ENCODE results near the gene ELOVL5. TPM values are rescaled to one million over a fixed set of nuclear protein-coding genes. Genes with fewer than 3 reads are reported as not detected.
"Not testable (repeated sequence)": the region's sequence is repeated elsewhere in the genome, so short reads cannot be mapped to it uniquely, and the experiment has no call there.

ELOVL5 gene
- total RNA-seq, 1 experiment from 2014 or later = 12.2 TPM

GRCh38 chr6:53311586-53311935 is 37.2 kb downstream of the ELOVL5 start:
- no peak for DNase-seq (ENCODE audit: low spot score)
- in situ Hi-C loops (cut with HindIII; ENCODE audit: low sequenced_read_pairs) = no loop called here

- in situ Hi-C loops (cut with HindIII; ENCODE audit: low sequenced_read_pairs) = no loop called here
- DNase-seq (ENCODE audit: low spot score) = peak; percentile 82
Measured at GRCh38 chr6:53310771-53311585, 37.8 kb downstream of the ELOVL5 start.

GRCh38 chr6:53309901-53310300 is 38.8 kb downstream of the ELOVL5 start:
- DNase-seq (ENCODE audit: low spot score) = no peak
- in situ Hi-C loops (cut with HindIII; ENCODE audit: low sequenced_read_pairs) = no loop called here

GRCh38 chr6:53309059-53309900 is 39.5 kb downstream of the ELOVL5 start:
- peak; percentile 75 for DNase-seq (ENCODE audit: low spot score)
- in situ Hi-C loops (cut with HindIII; ENCODE audit: low sequenced_read_pairs) = no loop called here

DNA sequence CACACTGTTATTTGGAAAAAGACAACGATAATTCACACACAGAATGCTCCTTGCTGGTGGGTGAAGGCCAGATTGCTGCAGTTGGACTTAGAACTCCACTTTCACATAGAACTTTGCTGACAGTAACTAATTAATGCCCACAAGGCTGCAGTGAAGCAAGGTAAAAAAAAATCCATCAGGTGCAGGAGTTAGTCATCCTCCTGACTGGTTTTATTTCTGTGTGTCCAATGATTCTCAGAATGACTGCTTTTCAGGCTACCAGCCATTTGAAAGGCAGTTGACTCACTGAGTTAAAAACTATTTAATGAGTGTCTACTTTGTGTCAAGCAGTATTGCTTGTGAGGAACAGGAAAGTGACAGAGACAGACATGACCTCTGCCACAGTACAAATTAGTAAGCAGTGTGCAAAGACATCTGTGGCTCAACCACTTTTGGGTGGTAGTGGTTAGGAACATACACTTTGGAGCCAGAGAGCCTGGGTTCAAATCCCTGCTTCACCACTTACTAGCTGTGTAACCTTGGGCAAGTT is 41.9 kb downstream of the ELOVL5 start:
- in situ Hi-C loops (cut with HindIII; ENCODE audit: low sequenced_read_pairs) = no loop called here
- no peak for DNase-seq (ENCODE audit: low spot score)

GRCh38 chr6:53306217-53306616 is 42.5 kb downstream of the ELOVL5 start:
- in situ Hi-C loops (cut with HindIII; ENCODE audit: low sequenced_read_pairs); DNase-seq (ENCODE audit: low spot score): not testable (repeated sequence)

- in situ Hi-C loops (cut with HindIII; ENCODE audit: low sequenced_read_pairs); DNase-seq (ENCODE audit: low spot score): not testable (repeated sequence)
Measured at GRCh38 chr6:53305506-53306005, 43.2 kb downstream of the ELOVL5 start.

GRCh38 chr6:53304953-53305352 is 43.8 kb downstream of the ELOVL5 start:
- DNase-seq (ENCODE audit: low spot score); in situ Hi-C loops (cut with HindIII; ENCODE audit: low sequenced_read_pairs): not testable (repeated sequence)

DNA sequence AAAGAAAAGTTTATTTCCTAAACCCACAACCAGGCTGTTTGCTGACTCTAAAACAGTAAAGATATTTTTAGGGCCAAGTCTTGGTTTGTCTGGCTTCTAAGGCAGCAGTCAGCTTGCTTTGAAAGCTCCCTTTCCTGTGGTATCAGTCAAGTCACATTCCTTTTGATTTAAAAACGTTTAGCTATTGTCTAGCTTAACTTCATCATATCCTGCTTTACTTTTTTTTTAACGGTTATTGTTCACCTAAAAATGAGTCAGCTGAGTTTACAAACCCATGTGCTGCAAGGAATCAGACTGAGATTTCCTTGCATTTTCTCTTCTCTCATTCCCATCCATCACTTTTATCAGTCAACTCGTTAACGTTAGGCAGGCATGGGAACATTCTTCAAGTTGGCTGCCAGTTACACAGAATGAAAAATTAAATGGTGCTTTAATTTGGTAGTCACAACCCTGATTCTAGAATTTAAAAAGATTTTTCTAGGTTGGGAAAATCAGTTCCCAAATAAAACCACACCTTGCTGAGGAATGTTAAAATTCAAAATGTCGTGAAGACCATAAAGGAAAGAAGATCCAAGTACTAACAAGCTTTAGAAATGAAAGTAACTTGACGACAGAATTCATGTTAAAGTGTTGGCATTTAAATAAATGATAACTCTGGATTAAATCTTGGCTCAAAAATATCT is 45.9 kb downstream of the ELOVL5 start:
- no peak for DNase-seq (ENCODE audit: low spot score)
- in situ Hi-C loops (cut with HindIII; ENCODE audit: low sequenced_read_pairs) = no loop called here

DNA sequence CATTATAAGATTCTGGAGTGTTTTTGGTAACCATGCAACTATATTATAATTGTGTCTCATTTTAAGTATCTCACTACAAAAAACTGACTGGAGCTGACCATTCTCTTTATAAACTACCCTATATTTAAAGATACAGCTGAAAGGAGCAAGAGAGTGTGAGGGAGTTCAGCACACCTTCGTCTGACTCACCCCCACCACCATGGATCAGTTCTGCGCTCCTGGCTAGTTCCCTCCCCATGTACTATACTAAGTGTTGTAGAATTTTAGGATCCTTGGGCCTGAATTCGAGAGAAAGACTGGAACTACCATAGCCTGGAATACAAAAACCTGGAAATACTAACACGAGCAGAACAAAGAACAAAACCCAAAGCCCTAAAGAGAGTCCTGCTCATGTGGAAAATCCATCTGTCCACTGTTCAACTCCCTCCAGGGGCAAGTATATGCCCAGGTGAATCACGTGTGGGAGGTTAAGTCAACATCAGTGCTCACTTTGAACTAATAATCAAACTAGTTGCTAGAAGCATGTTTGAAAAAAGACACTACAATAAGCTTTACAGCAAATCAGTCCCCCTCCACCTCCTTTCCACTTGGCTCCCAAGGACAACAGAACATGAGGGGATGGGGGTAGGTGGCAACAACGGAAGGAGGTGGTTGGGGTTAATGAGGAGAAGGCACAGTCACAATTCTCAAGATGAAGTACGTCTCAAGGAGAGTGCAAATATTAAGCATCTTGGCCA is 46.8 kb downstream of the ELOVL5 start:
- in situ Hi-C loops (cut with HindIII; ENCODE audit: low sequenced_read_pairs) = no loop called here
- DNase-seq (ENCODE audit: low spot score) = no peak

DNA sequence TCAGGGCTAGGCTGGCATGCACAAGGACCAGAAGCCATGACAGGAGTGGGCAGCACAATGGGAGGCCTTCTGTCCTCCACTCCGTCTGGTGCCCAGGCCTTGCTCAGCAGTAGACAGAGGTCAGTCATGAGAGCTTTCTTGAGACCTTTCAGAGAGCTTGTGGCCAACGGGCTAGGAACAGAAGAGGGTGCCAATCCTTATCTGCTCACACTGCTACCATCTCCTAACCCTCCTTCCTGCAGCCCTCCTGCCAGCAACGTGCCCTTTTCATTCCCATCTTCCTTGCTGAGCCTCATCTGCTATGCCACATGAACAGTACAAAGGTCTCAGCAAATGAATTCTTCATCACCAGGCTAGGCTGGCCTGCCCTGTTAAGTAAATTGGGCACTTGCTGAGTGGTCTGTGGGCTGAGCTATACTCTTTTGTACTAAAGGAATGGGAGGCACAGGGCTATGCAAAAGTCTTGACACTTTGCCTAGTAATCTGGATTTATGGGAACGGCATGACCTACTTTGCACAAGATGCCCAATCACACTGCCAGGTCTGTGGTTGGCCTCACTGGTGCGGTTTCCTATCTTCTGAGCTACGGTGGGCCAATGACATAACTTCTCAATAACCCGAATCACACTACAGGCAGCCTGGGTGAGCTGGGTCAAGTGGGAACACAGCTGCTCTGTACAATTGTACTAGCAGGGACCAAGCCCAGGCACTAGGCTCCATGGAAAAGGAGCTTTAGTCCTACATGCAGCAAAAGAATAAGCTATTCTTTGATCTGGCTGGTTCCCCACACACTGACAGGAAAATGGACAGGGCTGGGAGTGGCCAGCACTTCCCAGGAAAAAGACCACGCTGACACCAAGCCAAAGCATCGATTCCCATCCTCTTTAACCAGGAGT is 47.8 kb downstream of the ELOVL5 start:
- in situ Hi-C loops (cut with HindIII; ENCODE audit: low sequenced_read_pairs) = no loop called here

GRCh38 chr6:53299331-53300005 is 49.3 kb downstream of the ELOVL5 start:
- DNase-seq (ENCODE audit: low spot score) = peak; percentile 93
- in situ Hi-C loops (cut with HindIII; ENCODE audit: low sequenced_read_pairs) = no loop called here

More for the DNA sequence above, 47.8 kb downstream of the ELOVL5 start:
- peak; percentile 91 for DNase-seq (ENCODE audit: low spot score)

GRCh38 chr6:53297004-53297403 is 51.7 kb downstream of the ELOVL5 start:
- in situ Hi-C loops (cut with HindIII; ENCODE audit: low sequenced_read_pairs) = no loop called here
- DNase-seq (ENCODE audit: low spot score) = no peak

DNA sequence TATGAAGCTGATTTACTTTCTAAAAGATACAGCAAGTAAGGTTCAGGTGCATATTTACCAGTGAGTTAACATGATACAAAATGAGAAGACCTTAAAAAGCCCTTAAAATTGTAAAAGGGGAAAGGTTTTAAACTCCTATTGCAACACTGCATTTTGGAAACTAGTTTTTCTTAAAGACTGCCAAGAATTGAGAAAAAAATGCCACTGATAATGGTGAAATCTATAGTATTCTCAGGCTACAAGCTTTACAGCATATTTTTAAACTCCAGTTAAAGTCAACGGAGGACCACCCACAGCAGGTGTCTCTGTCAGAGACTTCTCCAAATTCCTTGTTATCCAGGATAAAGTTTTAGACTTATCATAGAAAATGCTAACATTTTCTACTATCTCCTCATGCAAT is 53.6 kb downstream of the ELOVL5 start:
- DNase-seq (ENCODE audit: low spot score) = no peak

GRCh38 chr6:53294611-53295010 is 54.1 kb downstream of the ELOVL5 start:
- in situ Hi-C loops (cut with HindIII; ENCODE audit: low sequenced_read_pairs) = no loop called here
- DNase-seq (ENCODE audit: low spot score) = no peak

More for the DNA sequence above, 53.6 kb downstream of the ELOVL5 start:
- in situ Hi-C loops (cut with HindIII; ENCODE audit: low sequenced_read_pairs) = no loop called here

- DNase-seq (ENCODE audit: low spot score) = no peak
- in situ Hi-C loops (cut with HindIII; ENCODE audit: low sequenced_read_pairs) = no loop called here
Measured at GRCh38 chr6:53294095-53294494, 54.7 kb downstream of the ELOVL5 start.

DNA sequence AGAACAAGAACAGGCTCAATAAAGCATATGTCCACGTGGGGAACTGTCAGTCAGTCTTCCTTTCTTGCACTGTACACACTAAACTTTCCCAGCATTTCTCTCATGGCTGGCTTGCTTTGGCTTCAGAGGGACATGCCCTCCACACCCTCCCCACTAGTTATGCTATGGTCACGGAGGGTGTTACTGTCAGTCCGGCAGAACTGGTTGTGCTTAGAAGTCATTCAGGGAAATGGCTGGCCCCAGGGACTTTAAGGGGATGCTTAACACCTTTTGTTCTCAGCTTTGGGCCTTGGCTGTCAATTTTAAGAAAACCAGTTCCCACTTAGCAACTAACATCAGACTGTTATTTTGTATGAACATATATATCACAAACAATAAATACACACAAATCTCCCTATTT is 55.1 kb downstream of the ELOVL5 start:
- no peak for DNase-seq (ENCODE audit: low spot score)
- in situ Hi-C loops (cut with HindIII; ENCODE audit: low sequenced_read_pairs) = no loop called here

Data from G401 (cell line).